Measurements from ENCODE around the gene RAB3B.
"Not testable (repeated sequence)": the region's sequence is repeated elsewhere in the genome, so short reads cannot be mapped to it uniquely, and the experiment has no call there.

The RAB3B gene

DNA sequence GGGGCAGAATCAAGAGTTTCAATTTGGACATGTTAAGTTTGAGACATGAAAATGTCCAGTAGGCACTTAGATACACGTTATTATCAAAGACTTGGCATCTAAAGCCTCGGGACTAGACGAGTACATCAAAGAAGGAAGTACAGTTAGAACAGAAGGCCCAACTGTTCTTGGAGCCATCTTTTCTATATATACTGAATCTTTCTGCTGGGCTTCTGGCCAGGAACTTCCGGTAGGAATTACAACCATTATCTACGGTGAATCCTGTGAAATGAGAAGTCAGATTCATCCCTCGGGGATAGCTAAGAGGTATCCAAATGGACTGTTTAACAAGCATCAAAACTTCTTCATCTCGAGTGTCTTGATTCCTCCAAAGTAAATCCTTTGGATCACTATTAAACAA, 77.6 kb downstream of the RAB3B start:
- DNase-seq: no peak

DNA sequence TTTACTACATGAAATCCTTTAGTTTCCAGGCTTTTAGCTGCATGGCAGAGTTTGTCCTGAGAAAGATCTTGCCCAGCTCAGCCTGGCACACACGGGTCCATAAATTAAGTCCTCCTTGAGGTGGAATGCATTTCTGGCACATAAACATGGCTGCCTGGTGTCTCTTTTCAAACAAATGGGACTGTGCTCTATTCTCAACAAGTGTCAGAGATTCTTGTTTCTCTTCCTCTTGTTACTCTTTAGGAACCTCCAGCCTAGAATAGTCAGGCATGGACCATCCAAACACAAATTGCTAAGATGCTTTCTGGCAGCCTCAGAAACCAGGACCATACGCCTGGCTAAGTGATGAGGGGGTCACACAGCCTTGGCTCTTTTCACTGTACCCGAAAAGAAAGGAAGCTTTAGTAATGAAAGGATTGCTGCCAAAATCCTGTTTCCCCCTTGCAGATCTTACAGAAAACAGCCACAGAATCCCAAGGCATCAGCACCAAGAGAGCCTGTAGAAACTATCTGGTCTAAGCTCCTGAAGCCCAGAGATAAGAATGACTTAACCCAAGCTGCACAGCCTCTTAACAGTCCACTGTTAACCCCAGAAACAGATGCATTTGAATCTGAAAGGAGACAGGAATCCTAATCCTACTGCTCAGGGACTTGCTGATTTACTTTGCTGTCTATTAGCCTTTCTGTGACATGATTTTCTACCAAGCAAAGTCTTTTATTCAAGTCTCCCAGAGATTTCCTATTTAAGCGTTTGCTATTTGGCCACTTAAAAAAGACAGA, 80.1 kb downstream of the RAB3B start:
- DNase-seq: no peak

DNA sequence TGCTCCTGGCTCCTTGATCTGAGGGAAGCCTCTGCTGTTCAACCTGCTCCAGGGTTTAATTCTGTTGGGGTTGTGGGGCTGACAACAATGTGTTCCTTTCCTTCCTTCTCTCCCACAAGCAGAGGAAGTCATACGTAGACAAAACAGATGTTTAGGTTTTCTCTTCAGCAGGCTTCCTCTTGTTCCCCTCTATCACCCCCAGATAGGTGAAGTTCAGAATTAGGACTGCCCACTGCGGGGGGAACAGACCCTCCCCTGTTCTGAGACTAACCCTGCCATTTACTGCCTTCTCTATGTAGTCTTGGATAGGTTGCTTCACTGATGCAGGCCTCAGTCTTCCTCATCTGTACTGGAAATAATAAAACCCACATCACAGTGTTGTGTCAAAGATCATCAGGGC, 82.0 kb downstream of the RAB3B start:
- no peak for DNase-seq

DNA sequence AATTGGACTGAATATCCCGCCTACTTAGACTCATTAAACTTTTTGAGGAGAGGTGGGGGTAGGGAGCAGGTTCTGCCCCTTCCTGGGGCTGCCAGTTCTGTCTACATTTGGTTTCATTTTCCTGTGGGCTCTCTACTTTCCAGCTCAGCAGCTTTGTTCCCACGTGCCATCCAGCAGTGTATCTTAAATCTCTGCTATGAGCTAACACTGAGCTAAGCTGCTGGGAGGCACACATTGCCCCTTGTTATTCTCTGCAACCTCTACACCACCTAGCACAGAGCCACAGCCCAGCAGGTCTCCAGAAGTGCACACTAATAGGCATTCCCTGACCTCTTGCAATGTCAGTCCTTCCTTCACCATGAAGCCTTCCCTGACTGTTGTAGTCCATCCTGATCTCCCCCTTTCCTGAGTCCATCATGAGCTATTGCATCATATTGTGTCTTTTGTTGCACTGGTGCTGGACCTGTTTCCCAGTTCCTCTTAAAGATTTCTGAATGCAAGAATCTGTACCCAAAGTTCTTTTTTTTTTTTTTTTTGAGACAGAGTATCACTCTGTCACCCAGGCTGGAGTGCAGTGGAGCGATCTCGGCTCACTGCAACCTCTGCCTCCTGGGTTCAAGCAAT, 83.3 kb downstream of the RAB3B start:
- no peak for DNase-seq

DNA sequence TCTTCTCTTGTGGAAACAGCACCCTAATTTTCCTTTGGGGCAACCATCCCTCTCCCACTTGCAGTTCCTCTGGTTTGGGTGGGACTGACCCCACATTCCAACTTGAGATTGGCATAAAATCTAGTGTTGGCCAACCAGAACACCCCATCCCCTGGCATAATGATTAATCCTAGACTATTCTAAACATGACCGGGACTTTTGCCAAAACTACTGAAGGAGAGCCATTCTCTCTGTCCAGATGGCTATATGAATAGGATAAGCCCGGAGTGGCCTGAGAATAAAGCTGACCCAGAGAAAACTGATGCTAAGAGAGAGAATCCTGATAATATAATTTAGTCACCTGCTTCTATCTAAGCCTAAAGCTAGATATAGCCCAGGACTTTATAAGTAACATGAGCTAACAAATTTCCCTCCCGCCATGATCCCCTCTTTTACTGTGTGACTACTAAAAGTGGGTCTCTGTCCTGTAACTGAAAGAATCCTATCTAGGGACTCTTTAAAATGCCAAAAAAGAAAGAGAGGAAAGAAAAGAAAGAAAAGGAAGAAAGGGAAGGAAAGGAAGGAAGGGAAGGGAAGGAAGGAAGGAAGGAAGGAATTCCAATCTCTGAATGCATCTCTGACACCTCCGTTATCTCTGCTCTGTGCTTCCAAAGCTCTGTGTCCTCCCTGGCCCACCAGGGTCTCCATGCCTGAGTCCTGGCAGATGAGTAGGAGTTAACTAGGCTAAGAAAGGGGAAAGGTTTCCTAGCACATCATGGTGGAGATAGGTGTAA, 84.0 kb downstream of the RAB3B start:
- DNase-seq: no peak

DNA sequence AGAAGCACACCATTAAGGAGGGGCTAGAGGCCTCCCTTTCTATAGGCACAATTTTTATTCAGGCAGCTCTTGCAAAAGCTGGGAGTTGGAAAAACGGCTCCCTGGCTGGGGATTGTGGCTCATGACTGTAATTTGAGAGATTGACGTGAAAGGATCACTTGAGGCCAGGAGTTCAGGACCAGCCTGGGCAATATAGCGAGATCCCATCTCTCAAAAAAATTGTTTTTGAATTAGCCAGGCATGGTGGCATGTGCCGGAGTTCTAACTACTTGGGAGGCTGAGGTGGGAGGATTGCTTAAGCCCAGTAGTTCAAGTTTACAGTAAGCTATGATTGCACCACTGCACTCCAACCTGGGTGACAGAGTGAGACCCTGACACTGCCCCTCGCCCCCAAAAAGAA, 88.0 kb downstream of the RAB3B start:
- no peak for DNase-seq

DNA sequence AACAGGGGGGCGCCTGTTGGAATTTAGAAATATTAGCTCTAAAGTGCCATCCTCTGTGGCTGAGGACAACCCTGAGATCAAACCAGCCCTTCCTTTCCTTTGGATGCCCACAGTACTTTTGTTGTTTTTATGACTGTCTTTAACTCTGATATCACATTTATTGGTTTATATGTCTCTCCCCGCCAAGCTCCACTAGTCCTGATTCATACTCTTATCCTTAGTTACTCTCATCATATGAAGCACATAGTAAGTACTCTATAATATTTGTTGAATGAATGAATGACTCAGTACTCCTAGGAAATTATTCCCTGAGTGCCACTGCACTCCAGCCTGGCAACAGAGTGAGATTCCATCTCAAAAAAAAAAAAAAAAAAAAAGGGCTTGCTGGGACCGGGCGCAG, 89.3 kb downstream of the RAB3B start:
- no peak for DNase-seq

DNA sequence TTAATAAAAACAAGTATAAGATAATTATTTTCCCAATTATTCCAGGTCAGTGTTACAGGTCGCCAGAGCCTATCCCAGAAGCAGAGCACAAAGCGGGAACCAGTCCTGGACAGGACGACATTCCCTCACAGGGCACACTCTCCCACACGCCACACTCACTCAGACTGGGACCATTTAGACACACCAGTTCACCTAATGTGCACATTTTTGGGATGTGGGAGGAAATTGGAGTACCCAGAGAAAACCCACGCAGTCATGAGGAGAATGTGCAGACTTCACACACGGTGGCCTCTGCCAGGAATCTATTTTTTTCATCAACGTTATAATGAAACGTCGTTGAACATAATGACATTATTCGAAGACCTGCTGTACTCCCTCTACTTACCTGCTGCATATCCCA, 91.5 kb downstream of the RAB3B start:
- DNase-seq: no peak

DNA sequence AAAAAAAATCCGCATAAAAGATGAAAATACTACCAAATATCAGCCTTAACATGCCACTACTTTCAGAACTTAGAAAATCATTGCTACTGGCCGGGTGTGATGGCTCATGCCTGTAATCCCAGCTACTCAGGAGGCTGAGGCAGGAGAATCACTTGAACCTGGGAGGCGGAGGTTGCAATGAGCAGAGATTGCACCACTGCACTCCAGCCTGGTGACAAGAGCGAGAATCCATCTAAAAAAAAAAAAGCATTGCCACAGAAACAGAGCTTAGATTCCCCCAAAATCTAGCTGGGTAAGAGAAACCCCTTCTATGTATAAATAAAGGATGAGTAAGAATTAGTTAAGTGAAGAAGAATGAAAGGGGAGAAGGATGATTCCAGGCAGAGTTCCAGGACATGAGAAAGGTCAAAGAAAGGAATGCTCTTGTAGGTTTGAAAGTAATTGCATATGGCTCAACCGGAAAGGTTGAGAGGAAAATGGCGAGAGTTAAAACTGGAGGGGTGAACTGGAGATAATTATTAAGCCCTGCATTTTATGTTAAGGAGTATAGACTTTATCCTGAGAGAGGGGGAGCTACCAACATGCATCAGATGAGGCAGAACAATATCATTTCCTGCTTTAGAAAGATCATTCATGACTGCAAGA, 92.3 kb downstream of the RAB3B start:
- DNase-seq: no peak

DNA sequence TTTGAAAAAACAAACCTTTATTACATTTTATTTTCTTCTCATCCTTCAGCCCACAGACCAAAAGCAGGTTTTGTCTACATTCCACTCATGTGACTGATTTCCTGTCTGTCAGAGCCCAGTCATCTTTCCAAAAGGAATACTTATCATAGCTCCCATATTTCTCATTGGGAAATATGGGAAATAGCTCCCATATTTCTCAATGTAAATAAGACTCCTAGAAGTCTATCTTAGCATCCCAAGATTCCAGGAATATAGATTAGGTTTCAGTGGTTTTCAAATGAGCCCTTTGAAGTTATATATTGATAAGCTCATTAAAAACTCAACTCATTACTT, 92.8 kb downstream of the RAB3B start:
- DNase-seq: no peak

DNA sequence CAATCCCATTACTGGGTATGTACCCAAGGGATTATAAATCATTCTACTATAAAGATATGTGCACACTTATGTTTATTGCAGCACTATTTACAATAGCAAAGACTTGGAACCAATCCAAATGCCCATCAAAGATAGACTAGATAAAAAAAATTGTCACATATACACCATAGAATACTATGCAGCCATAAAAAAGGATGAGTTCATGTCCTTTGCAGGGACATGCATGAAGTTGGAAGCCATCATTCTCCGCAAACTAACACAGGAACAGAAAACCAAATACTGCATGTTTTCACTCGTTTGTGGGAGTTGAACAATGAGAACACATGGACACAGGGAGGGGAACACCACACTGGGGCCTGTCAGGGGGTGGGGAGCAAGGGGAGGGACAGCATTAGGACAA, 95.8 kb downstream of the RAB3B start:
- not testable (repeated sequence) for DNase-seq

DNA sequence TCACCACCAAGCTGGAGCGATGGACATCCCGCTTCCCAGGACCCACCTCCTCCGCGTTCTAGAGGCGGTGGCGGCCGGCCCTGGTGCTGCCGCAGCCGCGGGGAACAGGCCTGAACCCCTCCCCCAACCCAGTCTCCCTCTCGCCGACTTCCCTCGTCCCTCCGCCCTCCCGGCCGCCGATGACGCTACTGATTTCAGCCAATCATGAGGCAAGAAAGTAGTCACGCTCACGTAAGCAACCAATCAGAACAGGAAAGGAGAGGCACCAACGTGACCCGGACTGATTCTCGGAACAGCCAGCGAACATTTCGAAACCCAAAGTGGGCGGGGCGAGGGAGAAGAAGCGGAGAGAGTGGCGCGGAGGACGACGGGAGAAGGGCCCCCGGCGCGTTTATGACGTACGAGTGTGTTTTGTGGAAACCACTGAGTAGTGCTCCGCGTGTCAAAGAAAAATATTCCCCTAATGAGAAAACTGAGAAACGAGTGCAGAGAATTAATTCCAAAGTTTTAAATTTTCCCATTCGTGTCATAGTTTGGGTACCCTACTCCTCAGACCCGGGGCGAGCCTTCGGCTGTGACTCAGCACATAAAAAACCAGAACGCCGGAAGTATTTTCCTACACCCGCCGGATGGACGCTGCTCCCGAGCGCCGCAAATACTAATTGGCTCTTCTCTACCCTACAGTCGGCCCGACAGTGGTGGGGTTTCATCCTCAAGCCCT, 111.7 kb downstream of the RAB3B start, which contains the start of gene NRDC:
NRDC (minus strand) TSS at position 112 of the 721 bp plus-strand sequence. CDS start 112 bp downstream, outside the sequence.
- DNase-seq: peak; percentile 85

DNA sequence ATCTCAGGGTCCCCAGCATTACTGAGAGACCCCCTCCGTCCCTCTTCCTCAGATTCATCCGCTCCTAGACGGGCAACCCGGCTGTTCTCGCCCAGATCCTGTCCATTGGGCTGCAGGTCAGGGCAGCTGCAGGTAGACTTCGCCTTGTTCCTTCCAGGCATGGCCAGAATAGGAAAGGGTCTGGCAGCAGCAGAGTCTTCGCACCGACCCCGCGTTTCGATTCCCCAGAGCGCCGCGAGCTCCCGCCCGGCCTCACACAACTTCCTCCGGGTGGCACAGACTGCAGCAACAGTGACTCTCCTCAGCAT, 112.2 kb downstream of the RAB3B start:
- DNase-seq: no peak

DNA sequence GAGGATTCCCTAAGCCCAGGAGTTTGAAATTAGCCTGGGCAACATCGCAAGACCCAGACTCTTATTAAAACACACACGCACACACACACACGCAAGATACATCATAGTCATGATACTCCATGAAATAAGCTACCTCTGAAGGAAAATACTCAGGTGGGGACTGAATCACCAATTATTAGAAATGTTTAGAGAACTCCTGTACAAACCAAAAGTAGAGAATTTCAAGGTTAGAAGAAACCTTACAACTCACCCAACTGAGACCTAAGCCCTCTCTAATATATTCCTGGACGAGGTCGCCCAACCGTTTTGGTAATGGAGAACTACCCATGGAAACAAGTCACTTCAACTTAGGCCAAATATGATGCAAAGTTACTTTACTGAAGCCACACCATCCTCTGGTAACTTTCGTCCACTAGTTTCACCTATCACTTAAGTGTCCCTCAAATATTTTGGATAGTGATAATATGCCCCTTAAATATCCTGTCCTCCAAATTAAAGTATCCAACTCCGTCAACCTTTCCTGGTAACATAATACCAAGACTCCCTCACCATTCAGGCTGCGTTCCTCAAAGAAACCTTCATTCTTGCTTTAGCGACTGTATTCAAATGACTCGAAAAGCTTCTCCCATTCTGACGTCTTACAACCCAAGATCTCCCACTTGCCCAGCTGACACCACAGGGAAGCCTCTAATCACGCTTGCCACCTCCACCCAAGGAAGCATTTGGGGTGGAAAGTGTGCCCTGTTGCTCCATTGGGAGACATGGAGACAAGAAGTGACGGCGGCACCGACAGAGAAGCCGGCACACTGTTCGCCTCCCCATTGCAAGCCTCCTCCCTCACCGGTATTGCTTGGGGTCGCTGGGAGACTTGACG, 112.8 kb downstream of the RAB3B start:
- DNase-seq: no peak

DNA sequence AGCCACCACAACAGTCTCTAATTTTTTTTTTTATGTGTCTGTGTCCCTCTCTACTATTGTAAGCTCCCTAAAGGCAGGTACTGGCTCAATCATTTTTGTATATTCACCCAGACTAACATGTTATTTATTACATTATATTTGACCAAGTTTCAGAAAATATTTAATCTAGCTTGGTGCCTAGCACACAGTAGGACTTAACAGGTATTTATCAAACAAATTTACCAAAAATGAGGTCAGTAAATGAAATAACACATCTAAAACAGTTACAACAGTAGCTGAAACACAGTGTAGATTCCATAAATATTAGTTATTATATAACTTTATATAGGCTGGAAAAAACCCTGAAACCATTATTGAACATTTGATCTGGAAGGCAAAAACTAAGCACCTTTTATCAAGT, 114.7 kb downstream of the RAB3B start:
- no peak for DNase-seq

DNA sequence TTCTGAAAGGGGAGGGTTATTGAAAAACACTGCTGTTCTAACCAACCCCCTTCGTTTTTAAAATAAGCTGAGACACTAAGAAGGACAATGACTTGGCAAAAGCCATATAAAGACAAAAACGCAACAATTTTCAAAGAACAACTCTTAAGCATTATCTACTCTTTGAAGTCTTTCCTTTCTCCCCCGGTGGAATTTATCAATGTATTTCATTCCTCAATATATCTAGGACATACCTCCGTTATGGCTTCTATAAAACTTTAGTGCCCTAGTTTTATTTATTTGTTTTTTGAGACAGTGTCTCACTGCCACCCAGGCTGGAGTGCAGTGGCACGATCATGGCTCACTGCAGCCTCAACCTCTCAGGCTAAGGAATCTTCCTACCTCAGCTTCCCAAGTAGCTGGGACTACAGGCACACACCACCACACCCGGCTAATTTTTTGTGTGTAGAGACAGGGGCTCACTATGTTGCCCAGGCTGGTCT, 115.2 kb downstream of the RAB3B start:
- no peak for DNase-seq

DNA sequence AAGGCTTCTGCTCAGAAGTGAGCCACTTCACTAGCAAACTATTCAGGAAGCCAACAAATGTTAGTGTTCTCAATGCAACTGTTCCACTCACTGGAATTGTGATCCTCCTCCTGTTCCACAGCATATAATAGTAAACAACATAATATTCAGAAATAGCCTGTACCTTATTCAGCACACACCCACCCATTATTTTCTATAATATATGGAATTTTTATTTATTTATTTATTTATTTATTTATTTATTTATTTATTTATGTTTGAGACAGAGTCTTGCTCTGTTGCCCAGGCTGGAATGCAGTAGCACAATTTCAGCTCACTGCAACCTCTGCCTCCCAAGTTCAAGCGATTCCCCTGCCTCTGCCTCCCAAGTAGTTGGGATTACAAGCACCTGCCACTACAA, 117.2 kb downstream of the RAB3B start:
- not testable (repeated sequence) for DNase-seq

DNA sequence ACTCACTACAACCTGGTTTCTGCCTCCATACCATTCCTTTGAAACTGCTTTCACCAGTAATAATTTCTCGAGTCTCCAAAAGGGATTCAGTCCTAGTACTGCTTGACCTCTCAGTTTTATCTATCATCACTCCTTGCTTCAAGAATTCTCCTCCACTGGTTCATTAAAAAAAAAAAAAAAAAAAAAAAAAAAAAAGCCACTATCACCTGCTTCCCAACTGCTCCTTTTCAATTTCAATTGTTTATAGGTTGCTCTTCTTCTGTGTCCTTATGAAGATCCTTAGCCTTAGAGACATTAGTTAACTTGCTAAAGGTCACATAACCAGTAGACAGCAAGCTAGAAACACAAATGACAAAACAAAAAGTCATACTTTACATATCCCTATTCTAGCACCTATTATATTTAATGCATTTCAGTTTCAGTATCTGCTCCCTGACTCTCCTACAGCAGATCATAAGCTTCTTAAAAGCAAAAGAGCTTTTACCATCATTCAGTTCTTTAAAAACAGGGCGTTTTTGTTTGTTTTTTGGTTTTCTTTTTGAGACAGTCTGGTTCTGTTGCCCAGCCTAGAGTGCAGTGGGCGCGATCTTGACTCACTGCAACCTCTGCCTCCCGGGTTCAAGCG, 119.0 kb downstream of the RAB3B start:
- no peak for DNase-seq

DNA sequence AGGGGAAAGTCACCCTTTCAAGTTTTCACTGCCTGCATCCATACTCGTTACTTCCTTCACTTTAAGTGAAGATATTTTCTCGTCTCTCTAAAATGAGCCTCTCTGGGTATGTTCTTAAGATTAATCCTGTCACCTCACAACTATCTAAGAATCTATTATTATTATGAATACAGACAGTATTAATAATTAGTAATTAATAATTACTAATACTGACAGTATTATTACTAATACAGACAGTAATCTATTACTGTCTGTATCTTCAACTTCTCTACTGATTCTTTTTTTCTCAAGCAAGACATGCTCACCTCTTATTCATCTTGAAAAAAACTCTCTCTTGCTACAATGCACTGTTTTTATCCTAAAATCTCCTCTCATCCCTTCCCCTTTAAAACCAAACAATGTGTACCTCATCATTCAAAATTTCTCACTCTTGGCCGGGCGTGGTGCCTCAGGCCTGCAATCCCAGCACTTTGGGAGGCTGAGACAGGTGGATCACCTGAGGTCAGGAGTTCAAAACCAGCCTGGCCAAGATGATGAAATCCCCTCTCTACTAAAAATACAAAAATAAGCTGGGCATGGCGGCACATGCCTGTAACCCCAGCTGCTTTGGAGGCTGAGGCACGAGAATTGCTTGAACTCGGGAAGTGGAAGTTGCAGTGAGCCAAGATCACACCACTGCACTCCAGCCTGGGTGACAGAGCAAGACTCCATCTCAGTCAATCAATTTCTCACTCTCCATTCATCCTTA, 119.7 kb downstream of the RAB3B start:
- no peak for DNase-seq

DNA sequence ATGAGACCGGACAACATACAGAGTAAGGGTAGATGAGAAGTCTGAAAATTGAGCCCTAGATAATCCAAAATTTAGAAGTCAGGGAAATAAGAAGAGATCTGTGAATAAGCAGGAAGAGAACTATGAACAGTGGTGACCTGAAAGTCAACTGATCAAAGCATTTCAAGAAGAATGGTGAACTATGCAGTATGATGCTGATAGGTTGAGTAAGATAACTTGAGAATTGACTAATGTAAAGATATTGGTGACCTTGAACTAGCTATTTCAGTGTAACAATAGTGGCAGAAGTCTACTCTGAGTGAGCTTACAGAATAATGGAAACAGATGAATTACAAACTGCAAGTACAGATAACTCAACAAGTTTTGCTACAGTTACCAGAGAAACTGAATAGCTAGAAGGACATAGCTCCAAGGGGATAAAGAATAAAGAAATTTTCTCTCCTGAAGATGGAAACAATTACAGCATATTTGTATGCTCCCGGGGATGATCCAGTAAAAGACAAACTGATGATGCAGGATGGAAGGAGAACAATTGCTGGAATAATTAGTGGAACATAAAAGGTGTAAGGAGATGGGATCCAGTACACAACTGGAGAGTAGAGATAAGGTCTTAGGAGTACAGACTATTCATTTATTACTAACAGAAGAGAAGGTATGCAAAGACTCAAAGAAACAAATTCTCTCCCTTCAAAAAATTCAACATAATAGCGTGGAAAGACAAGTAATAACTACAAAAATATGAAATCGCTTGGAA, 122.8 kb downstream of the RAB3B start:
- DNase-seq: no peak
